CD4-positive, alpha-beta T cell (primary cell): ENCODE results near the gene PGS1. TPM values are rescaled to one million over a fixed set of nuclear protein-coding genes. Genes with fewer than 3 reads are reported as not detected.

ENCODE experiments used
- ATAC-seq: fragments of 200-7000 bp; cut with Tn5 transposase; one replicate; pipeline ENCODE4 v1.10.0; 2022; ENCODE audit warnings: mild to moderate bottlenecking; ENCODE audit not compliant: poor library complexity
- CTCF ChIA-PET: fragments of 350-600 bp; sonication (Branson Sonifier 250); formaldehyde crosslinking; loops from one replicate; lab custom pipeline; 2021; ENCODE audit warnings: antibody characterized with exemption, inconsistent platforms; lab: Charles Lee
- POLR2A ChIA-PET: fragments of 350-600 bp; sonication (Branson Sonifier 250); formaldehyde crosslinking; loops from one replicate; lab custom pipeline; 2021; ENCODE audit warnings: antibody characterized with exemption, inconsistent platforms; lab: Charles Lee
- DNase-seq, 14 experiments: peaks; one replicate each; pipeline ENCODE4 v3.0.0-alpha.2; 2013 to 2020; ENCODE audit warnings: mixed read lengths in 2 of 14
- H3K27ac ChIP-seq, 2 donors: one replicate each; pipeline versions ENCODE4 v1.5.1 to v1.7.0; 2013; ENCODE audit warnings: low read length in 2 of 2, low read depth in 1 of 2, mild to moderate bottlenecking in 1 of 2
- H3K27me3 ChIP-seq, 2 experiments: 1 replicate in 1 of 2; 2 replicates in 1 of 2; pipeline versions ENCODE4 v1.6.1 to v1.7.0; 2013; ENCODE audit warnings: low read length in 2 of 2, control low read depth in 1 of 2, mild to moderate bottlenecking in 1 of 2, moderate library complexity in 1 of 2; ENCODE audit not compliant: insufficient read depth in 2 of 2, control insufficient read depth in 1 of 2
- H3K36me3 ChIP-seq: one replicate; pipeline ENCODE4 v1.6.1; 2013; ENCODE audit warnings: low read length, control low read depth; ENCODE audit not compliant: insufficient read depth
- H3K4me1 ChIP-seq: one replicate; pipeline ENCODE4 v1.6.1; 2013; ENCODE audit warnings: low read length, control low read depth; ENCODE audit not compliant: insufficient read depth
- H3K4me3 ChIP-seq: one replicate; pipeline ENCODE4 v1.5.1; 2013; ENCODE audit warnings: mild to moderate bottlenecking, low read length, moderate library complexity
- H3K9me3 ChIP-seq, 2 experiments: 1 replicate in 1 of 2; 2 replicates in 1 of 2; pipeline versions ENCODE4 v1.6.1 to v1.7.0; 2013; ENCODE audit warnings: low read length in 2 of 2, mild to moderate bottlenecking in 2 of 2, control low read depth in 1 of 2, moderate library complexity in 1 of 2; ENCODE audit not compliant: control insufficient read depth in 1 of 2, insufficient read depth in 1 of 2
- H3K27ac Mint-ChIP-seq: one replicate; pipeline ENCODE4 v1.8.0; 2020; ENCODE audit warnings: mixed read lengths
- H3K27me3 Mint-ChIP-seq: one replicate; pipeline ENCODE4 v1.8.0; 2021; ENCODE audit warnings: mixed read lengths
- H3K36me3 Mint-ChIP-seq: one replicate; pipeline ENCODE4 v1.8.0; 2021; ENCODE audit warnings: low read depth, mixed read lengths
- H3K4me1 Mint-ChIP-seq: one replicate; pipeline ENCODE4 v1.8.0; 2021; ENCODE audit warnings: low read depth, mixed read lengths
- H3K4me3 Mint-ChIP-seq: one replicate; pipeline ENCODE4 v1.8.0; 2020; ENCODE audit warnings: mild to moderate bottlenecking, mixed read lengths
- H3K9me3 Mint-ChIP-seq: one replicate; pipeline ENCODE4 v1.8.0; 2020; ENCODE audit warnings: mixed read lengths
- CTCF ChIP-seq: fragments of 200-600 bp; IDR thresholded peaks from one replicate; pipeline ENCODE4 v1.8.0; 2022; ENCODE audit warnings: antibody characterized with exemption, mild to moderate bottlenecking
- intact Hi-C, 2 experiments: fragments of 100-400 bp; cut with DNase I in 1 of 2; cut with micrococcal nuclease in 1 of 2; formaldehyde crosslinking; loops; one replicate each; pipeline versions ENCODE4 v1.15.1 to v1.9.0; 2023 to 2025; cut with DNase I, micrococcal nuclease
- total RNA-seq, 174 experiments: library from RNA in 2 of 174; stranded (reverse) in 2 of 174; gene quantifications; one replicate each; pipeline ENCODE4 v1.2.3 and lab custom pipeline; 2021 to 2026

PGS1 gene
- total RNA-seq, 2 experiments from 2014 or later = 40.9 to 45.3 TPM

- no peak overlapping the region for H3K27ac ChIP-seq
- Mint-ChIP-seq H3K9me3 (no peaks in the 10 kb centered on the region), H3K4me1 (no peaks in the 10 kb centered on the region), H3K27me3 (no peaks in the 10 kb centered on the region), H3K4me3 (no peak overlapping the region), H3K36me3 (peaks cover 90% of the 10 kb centered on the region), H3K27ac (no peak overlapping the region)
- ATAC-seq = no peak
- TF ChIP-seq CTCF = no peak
- H3K36me3 ChIP-seq = peaks cover 89% of the 10 kb centered on the region
- DNase-seq = no peak
- no peak overlapping the region for H3K4me3 ChIP-seq
- H3K27me3 ChIP-seq = no peaks in the 10 kb centered on the region
- H3K9me3 ChIP-seq = no peaks in the 10 kb centered on the region
- POLR2A ChIA-PET = no interaction called here
- peaks cover 7% of the 10 kb centered on the region for H3K4me1 ChIP-seq
- intact Hi-C loops = no loop called here
- CTCF ChIA-PET = no interaction called here
Observed at GRCh38 chr17:78401891-78402290, 23.4 kb downstream of the PGS1 start.

DNA sequence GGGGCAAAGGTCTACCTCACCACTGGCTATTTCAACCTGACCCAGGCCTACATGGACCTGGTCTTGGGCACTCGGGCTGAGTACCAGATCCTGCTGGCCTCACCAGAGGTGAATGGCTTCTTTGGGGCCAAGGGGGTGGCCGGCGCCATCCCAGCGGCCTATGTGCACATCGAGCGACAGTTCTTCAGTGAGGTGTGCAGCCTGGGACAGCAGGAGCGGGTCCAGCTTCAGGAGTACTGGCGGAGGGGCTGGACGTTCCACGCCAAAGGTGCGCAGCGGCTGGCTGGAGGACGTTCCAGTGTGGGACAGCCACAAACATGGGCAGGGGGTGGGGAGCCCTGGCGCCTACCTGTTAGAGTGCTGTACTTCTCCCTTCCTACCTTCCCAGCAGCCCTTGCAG is 25.4 kb downstream of the PGS1 start:
- Mint-ChIP-seq H3K36me3 (peaks cover 81% of the 10 kb centered on the region), H3K4me1 (peaks cover 12% of the 10 kb centered on the region), H3K27me3 (no peaks in the 10 kb centered on the region), H3K4me3 (no peak overlapping the region), H3K9me3 (no peaks in the 10 kb centered on the region), H3K27ac (no peak overlapping the region)
- ChIA-PET POLR2A (no interaction called here), CTCF (no interaction called here)
- ATAC-seq = no peak
- Histone ChIP-seq H3K27me3 (no peaks in the 10 kb centered on the region), H3K36me3 (peaks cover 83% of the 10 kb centered on the region), H3K4me3 (no peak overlapping the region), H3K9me3 (no peaks in the 10 kb centered on the region), H3K4me1 (peaks cover 16% of the 10 kb centered on the region), H3K27ac (no peak overlapping the region)
- no peak for DNase-seq
- intact Hi-C loops = no loop called here
- TF ChIP-seq CTCF = no peak

- H3K36me3 Mint-ChIP-seq = peaks cover 60% of the 10 kb centered on the region
- ChIA-PET CTCF (no interaction called here), POLR2A (no interaction called here)
- H3K36me3 ChIP-seq = peaks cover 65% of the 10 kb centered on the region
- H3K27ac Mint-ChIP-seq = no peak overlapping the region
- no peaks in the 10 kb centered on the region for H3K27me3 ChIP-seq
- H3K27me3 Mint-ChIP-seq = no peaks in the 10 kb centered on the region
- DNase-seq (no peak), ATAC-seq (no peak)
- no peak for TF ChIP-seq CTCF
- H3K9me3 Mint-ChIP-seq = no peaks in the 10 kb centered on the region
- H3K4me3 ChIP-seq = no peak overlapping the region
- H3K27ac ChIP-seq = no peak overlapping the region
- H3K4me1 Mint-ChIP-seq = peaks cover 28% of the 10 kb centered on the region
- intact Hi-C loops = no loop called here
- peaks cover 23% of the 10 kb centered on the region for H3K4me1 ChIP-seq
- no peak overlapping the region for H3K4me3 Mint-ChIP-seq
- H3K9me3 ChIP-seq = no peaks in the 10 kb centered on the region
Observed at GRCh38 chr17:78406396-78406795, 27.9 kb downstream of the PGS1 start.
